Loucy (cell line): ENCODE data around the gene ZNF350.

ENCODE experiments used
- EZH2phosphoT487 ChIP-seq: fragments of 200-600 bp; IDR thresholded peaks from 2 replicates; pipeline ENCODE4 v1.6.1; 2018; ENCODE audit warnings: antibody characterized with exemption, mild to moderate bottlenecking, moderate library complexity, borderline replicate concordance
- TF ChIP-seq, protein P1 (sequence below): fragments of 200-600 bp; sonication (generic); conservative IDR thresholded peaks from 2 replicates; pipeline ENCODE4 v1.5.1; 2014; ENCODE audit warnings: mild to moderate bottlenecking, antibody characterized with exemption, low read length

DNA sequence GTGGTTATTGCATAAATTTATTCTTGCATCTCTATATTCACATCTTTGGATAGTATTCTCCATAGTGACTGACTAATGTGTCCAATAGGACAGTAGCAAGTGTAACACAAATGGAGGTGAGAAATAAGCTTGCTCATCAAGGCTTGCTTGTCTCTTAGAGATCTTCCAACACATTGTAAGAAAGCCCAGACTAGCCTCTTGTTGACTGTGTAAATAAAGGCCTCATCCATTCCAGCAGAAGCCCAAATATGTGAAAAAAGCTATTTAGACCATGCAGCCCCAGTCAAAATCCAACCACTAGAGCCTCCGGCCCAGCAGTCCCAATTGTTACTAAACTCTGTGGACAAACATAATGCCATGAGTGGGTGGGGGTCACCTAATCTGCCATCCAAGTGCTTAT lies 24.0 kb upstream of the ZNF350 start:
- TF ChIP-seq, protein P1, sequence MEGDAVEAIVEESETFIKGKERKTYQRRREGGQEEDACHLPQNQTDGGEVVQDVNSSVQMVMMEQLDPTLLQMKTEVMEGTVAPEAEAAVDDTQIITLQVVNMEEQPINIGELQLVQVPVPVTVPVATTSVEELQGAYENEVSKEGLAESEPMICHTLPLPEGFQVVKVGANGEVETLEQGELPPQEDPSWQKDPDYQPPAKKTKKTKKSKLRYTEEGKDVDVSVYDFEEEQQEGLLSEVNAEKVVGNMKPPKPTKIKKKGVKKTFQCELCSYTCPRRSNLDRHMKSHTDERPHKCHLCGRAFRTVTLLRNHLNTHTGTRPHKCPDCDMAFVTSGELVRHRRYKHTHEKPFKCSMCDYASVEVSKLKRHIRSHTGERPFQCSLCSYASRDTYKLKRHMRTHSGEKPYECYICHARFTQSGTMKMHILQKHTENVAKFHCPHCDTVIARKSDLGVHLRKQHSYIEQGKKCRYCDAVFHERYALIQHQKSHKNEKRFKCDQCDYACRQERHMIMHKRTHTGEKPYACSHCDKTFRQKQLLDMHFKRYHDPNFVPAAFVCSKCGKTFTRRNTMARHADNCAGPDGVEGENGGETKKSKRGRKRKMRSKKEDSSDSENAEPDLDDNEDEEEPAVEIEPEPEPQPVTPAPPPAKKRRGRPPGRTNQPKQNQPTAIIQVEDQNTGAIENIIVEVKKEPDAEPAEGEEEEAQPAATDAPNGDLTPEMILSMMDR, result no peak
- no peak for TF ChIP-seq EZH2phosphoT487
